ENCODE results near the gene KRTAP12-2. TPM values are rescaled to one million over a fixed set of nuclear protein-coding genes. Genes with fewer than 3 reads are reported as not detected.

KRTAP12-2 gene
- total RNA-seq, 1 donor from 2014 or later, result not detected

Other genes starting within 250 kb of the KRTAP12-2 start
- 6.8 TPM for gene LRRC3, start 211.4 kb downstream of the KRTAP12-2 start, total RNA-seq
- gene KRTAP10-1, start 126.7 kb downstream of the KRTAP12-2 start, total RNA-seq, result not detected
- gene KRTAP10-2, start 115.4 kb downstream of the KRTAP12-2 start, total RNA-seq, result not detected
- gene KRTAP10-3, start 108.1 kb downstream of the KRTAP12-2 start, total RNA-seq, result not detected
- gene KRTAP10-4, start 93.2 kb downstream of the KRTAP12-2 start, total RNA-seq, result not detected
- gene KRTAP10-5, start 86.3 kb downstream of the KRTAP12-2 start, total RNA-seq, result not detected
- not detected for gene KRTAP10-6, start 74.4 kb downstream of the KRTAP12-2 start, total RNA-seq
- not detected for gene KRTAP10-7, start 66.3 kb downstream of the KRTAP12-2 start, total RNA-seq
- gene KRTAP10-8, start 54.8 kb downstream of the KRTAP12-2 start, total RNA-seq, result not detected
- not detected for gene KRTAP10-9, start 39.8 kb downstream of the KRTAP12-2 start, total RNA-seq
- not detected for gene KRTAP10-10, start 29.6 kb downstream of the KRTAP12-2 start, total RNA-seq
- not detected for gene KRTAP10-11, start 20.5 kb downstream of the KRTAP12-2 start, total RNA-seq
- gene KRTAP12-4, start 12.3 kb downstream of the KRTAP12-2 start, total RNA-seq, result not detected
- gene KRTAP12-3, start 9.0 kb downstream of the KRTAP12-2 start, total RNA-seq, result not detected
- not detected for gene KRTAP12-1, start 15.2 kb upstream of the KRTAP12-2 start, total RNA-seq
- gene KRTAP10-12, start 30.2 kb upstream of the KRTAP12-2 start, total RNA-seq, result not detected
- not detected for gene TSPEAR, start 44.6 kb upstream of the KRTAP12-2 start, total RNA-seq
- 78.0 TPM for gene UBE2G2, start 134.9 kb upstream of the KRTAP12-2 start, total RNA-seq
- gene SUMO3, start 151.1 kb upstream of the KRTAP12-2 start, total RNA-seq, result 65.5 TPM
- 192 TPM for gene PTTG1IP, start 206.8 kb upstream of the KRTAP12-2 start, total RNA-seq

All from sciatic nerve (tissue), 1 donor.